ENCODE results near the gene NSDHL. TPM values are rescaled to one million over a fixed set of nuclear protein-coding genes. Genes with fewer than 3 reads are reported as not detected.
A peak's percentile ranks its signal among the peaks of the same experiment; 100 is the strongest.

NSDHL gene
- total and polyA plus RNA-seq, 2 experiments from 2014 or later = 46.2 to 62.9 TPM

- 78% methylated on average over 16 of the region's 16 CpGs for WGBS (ENCODE audit: low lambda C conversion rate, missing lambda C conversion rate)
- H3K36me3 ChIP-seq (replicated peaks; ENCODE audit: insufficient read depth, low read depth) = no peaks in the 10 kb centered on the region
- no peak for TF ChIP-seq EZH2 (IDR thresholded peaks at IDR 0.05; ENCODE audit: borderline replicate concordance)
- no peak for TF ChIP-seq EZH2phosphoT487 (IDR thresholded peaks at IDR 0.05; ENCODE audit: low read depth, severe bottlenecking, unreplicated experiment)
- no peak for TF ChIP-seq CTCF (IDR thresholded peaks at IDR 0.05; ENCODE audit: poor library complexity)
- no peaks in the 10 kb centered on the region for H3K9me3 ChIP-seq (ENCODE audit: low read depth)
- no peaks in the 10 kb centered on the region for H3K4me1 ChIP-seq (ENCODE audit: insufficient read depth)
- no peaks in the 10 kb centered on the region for H4K20me1 ChIP-seq (ENCODE audit: insufficient read depth, poor library complexity, severe bottlenecking)
- no peak overlapping the region for H2AFZ ChIP-seq
- no peaks in the 10 kb centered on the region for H3K27me3 ChIP-seq
- H3K27ac ChIP-seq = no peak overlapping the region
- no peak overlapping the region for H3K4me3 ChIP-seq
- no peaks in the 10 kb centered on the region for H3K9me2 ChIP-seq (replicated peaks; ENCODE audit: insufficient read depth)
- H3K4me2 ChIP-seq = peak overlapping the region; percentile 82
- H3K79me2 ChIP-seq = no peaks in the 10 kb centered on the region
- no peak for DNase-seq (ENCODE audit: low spot score)
Measured at GRCh38 chrX:152899111-152899873, 68.4 kb downstream of the NSDHL start.

GRCh38 chrX:152899874-152900719 is 69.2 kb downstream of the NSDHL start:
- WGBS (ENCODE audit: low lambda C conversion rate, missing lambda C conversion rate) = 78% methylated on average over 12 of the region's 12 CpGs
- no peaks in the 10 kb centered on the region for H3K27me3 ChIP-seq
- TF ChIP-seq EZH2phosphoT487 (IDR thresholded peaks at IDR 0.05; ENCODE audit: low read depth, severe bottlenecking, unreplicated experiment) (no peak), CTCF (IDR thresholded peaks at IDR 0.05; ENCODE audit: poor library complexity) (no peak), EZH2 (IDR thresholded peaks at IDR 0.05; ENCODE audit: borderline replicate concordance) (no peak)
- no peaks in the 10 kb centered on the region for H3K36me3 ChIP-seq (replicated peaks; ENCODE audit: insufficient read depth, low read depth)
- H3K4me1 ChIP-seq (ENCODE audit: insufficient read depth) = no peaks in the 10 kb centered on the region
- no peaks in the 10 kb centered on the region for H3K9me2 ChIP-seq (replicated peaks; ENCODE audit: insufficient read depth)
- DNase-seq (ENCODE audit: low spot score) = no peak
- H3K27ac ChIP-seq = no peak overlapping the region
- no peak overlapping the region for H2AFZ ChIP-seq
- no peak overlapping the region for H3K4me3 ChIP-seq
- H4K20me1 ChIP-seq (ENCODE audit: insufficient read depth, poor library complexity, severe bottlenecking) = no peaks in the 10 kb centered on the region
- no peaks in the 10 kb centered on the region for H3K79me2 ChIP-seq
- no peaks in the 10 kb centered on the region for H3K9me3 ChIP-seq (ENCODE audit: low read depth)
- H3K4me2 ChIP-seq = no peak overlapping the region

DNA sequence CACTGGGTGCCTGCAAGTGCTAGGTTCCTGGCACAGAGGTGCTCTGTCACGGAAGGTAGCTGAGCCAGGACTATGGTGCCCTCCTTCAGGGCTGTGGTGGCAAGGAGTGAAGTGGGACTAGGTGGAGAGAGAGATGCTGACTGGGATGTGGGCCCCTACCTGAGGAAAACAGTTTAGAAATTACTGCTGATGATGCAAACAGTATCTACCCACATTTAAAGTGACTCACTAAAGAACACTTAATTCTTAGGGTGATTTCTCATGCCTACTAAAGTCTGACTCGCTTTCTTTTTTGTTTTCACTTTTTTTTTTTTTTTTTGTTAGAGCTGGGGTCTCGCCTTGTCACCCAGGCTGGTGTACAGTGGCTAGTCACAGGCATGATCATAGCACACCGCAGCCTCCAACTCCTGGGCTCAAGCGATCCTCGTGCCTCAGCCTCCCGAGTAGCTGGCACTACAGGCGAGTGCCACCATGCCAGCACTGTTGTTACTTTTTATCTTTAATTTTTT is 70.1 kb downstream of the NSDHL start:
- H3K79me2 ChIP-seq = no peaks in the 10 kb centered on the region
- 83% methylated on average over 8 of the region's 8 CpGs for WGBS (ENCODE audit: low lambda C conversion rate, missing lambda C conversion rate)
- H3K9me2 ChIP-seq (replicated peaks; ENCODE audit: insufficient read depth) = no peaks in the 10 kb centered on the region
- no peak overlapping the region for H3K27ac ChIP-seq
- H3K4me3 ChIP-seq = no peak overlapping the region
- no peak overlapping the region for H3K4me2 ChIP-seq
- no peak overlapping the region for H2AFZ ChIP-seq
- no peaks in the 10 kb centered on the region for H3K9me3 ChIP-seq (ENCODE audit: low read depth)
- H3K36me3 ChIP-seq (replicated peaks; ENCODE audit: insufficient read depth, low read depth) = no peaks in the 10 kb centered on the region
- no peaks in the 10 kb centered on the region for H3K4me1 ChIP-seq (ENCODE audit: insufficient read depth)
- no peaks in the 10 kb centered on the region for H3K27me3 ChIP-seq
- no peak for TF ChIP-seq EZH2phosphoT487 (IDR thresholded peaks at IDR 0.05; ENCODE audit: low read depth, severe bottlenecking, unreplicated experiment)
- no peak for TF ChIP-seq EZH2 (IDR thresholded peaks at IDR 0.05; ENCODE audit: borderline replicate concordance)
- no peaks in the 10 kb centered on the region for H4K20me1 ChIP-seq (ENCODE audit: insufficient read depth, poor library complexity, severe bottlenecking)
- no peak for DNase-seq (ENCODE audit: low spot score)

All from hepatocyte (in vitro differentiated cells).